ENCODE measurements around the gene DNPH1.

Gene DNPH1

DNA sequence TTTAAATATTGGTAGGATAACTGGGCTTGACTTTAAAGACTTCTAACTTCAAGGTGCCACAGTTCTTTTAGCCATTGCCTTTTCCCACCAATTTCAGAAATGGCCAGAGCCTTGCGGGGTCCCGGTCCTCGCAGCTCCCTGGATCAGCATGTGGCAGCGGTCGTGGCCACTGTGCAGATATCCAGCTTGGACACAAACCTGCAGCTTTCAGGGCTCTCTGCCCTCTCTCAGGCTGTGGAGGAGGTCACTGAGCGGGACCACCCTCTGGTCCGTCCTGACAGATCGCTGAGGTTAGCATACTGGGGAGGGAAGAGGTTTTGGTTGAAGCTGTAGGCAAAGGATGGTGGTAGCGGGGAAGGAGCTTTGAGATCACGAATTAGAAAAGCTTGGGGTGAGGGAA lies 40.9 kb downstream of the DNPH1 start:
- TF ChIP-seq, protein P1, sequence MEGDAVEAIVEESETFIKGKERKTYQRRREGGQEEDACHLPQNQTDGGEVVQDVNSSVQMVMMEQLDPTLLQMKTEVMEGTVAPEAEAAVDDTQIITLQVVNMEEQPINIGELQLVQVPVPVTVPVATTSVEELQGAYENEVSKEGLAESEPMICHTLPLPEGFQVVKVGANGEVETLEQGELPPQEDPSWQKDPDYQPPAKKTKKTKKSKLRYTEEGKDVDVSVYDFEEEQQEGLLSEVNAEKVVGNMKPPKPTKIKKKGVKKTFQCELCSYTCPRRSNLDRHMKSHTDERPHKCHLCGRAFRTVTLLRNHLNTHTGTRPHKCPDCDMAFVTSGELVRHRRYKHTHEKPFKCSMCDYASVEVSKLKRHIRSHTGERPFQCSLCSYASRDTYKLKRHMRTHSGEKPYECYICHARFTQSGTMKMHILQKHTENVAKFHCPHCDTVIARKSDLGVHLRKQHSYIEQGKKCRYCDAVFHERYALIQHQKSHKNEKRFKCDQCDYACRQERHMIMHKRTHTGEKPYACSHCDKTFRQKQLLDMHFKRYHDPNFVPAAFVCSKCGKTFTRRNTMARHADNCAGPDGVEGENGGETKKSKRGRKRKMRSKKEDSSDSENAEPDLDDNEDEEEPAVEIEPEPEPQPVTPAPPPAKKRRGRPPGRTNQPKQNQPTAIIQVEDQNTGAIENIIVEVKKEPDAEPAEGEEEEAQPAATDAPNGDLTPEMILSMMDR (IDR thresholded peaks at IDR 0.05; ENCODE audit: borderline replicate concordance, insufficient read depth, low read depth, low read length): no peak
- no peak overlapping the region for H3K4me3 ChIP-seq (ENCODE audit: low read depth, low read length)

DNA sequence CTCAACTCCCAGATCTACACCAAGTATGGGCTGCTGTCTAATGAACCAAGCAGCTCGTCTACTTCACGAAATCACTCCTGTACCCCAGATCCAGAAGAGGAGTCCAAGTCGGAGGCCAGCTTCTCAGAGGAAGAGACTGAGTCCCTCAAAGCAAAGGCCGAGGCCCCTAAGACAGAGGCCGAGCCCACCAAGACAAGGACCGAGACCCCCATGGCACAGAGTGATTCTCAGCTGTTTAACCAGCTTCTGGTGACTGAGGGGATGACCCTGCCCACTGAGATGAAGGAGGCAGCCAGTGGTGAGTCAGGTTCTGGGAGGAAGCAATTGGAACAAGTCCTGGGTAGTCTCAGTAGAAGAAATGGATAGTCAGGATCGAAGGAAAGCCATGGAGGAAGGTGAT lies 41.5 kb downstream of the DNPH1 start:
- TF ChIP-seq, protein P1 (IDR thresholded peaks at IDR 0.05; ENCODE audit: borderline replicate concordance, insufficient read depth, low read depth, low read length): no peak
- H3K4me3 ChIP-seq (ENCODE audit: low read depth, low read length): no peak overlapping the region

GRCh38 chr6:43186706-43187105 lies 42.6 kb downstream of the DNPH1 start:
- TF ChIP-seq, protein P1 (IDR thresholded peaks at IDR 0.05; ENCODE audit: borderline replicate concordance, insufficient read depth, low read depth, low read length): no peak
- no peak overlapping the region for H3K4me3 ChIP-seq (ENCODE audit: low read depth, low read length)

- H3K4me3 ChIP-seq (ENCODE audit: low read depth, low read length): no peak overlapping the region
- TF ChIP-seq, protein P1 (IDR thresholded peaks at IDR 0.05; ENCODE audit: borderline replicate concordance, insufficient read depth, low read depth, low read length): no peak
These were observed 43.3 kb downstream of the DNPH1 start for GRCh38 chr6:43186019-43186418.

- H3K4me3 ChIP-seq (ENCODE audit: low read depth, low read length): no peak overlapping the region
- TF ChIP-seq, protein P1 (IDR thresholded peaks at IDR 0.05; ENCODE audit: borderline replicate concordance, insufficient read depth, low read depth, low read length): no peak
These were observed 43.8 kb downstream of the DNPH1 start for GRCh38 chr6:43185391-43185985.

GRCh38 chr6:43184268-43184985 lies 44.9 kb downstream of the DNPH1 start:
- TF ChIP-seq, protein P1 (IDR thresholded peaks at IDR 0.05; ENCODE audit: borderline replicate concordance, insufficient read depth, low read depth, low read length): no peak
- no peak overlapping the region for H3K4me3 ChIP-seq (ENCODE audit: low read depth, low read length)

GRCh38 chr6:43183441-43183840 lies 45.8 kb downstream of the DNPH1 start:
- TF ChIP-seq, protein P1 (IDR thresholded peaks at IDR 0.05; ENCODE audit: borderline replicate concordance, insufficient read depth, low read depth, low read length): no peak
- H3K4me3 ChIP-seq (ENCODE audit: low read depth, low read length): no peak overlapping the region

All from GM12875 (cell line).